Chondrocyte (in vitro differentiated cells): ENCODE measurements around the gene KLHL21. TPM values are rescaled to one million over a fixed set of nuclear protein-coding genes. Genes with fewer than 3 reads are reported as not detected.

Source experiments
- DNase-seq: peaks from one replicate; pipeline ENCODE4 v3.0.0; 2021; ENCODE audit warnings: mixed read lengths, low spot score
- H3K27ac Mint-ChIP-seq: one replicate; pipeline ENCODE4 v1.8.0; 2021; ENCODE audit warnings: mild to moderate bottlenecking, moderate library complexity, mixed read lengths; ENCODE audit not compliant: unreplicated experiment
- H3K27me3 Mint-ChIP-seq: 2 replicates; pipeline ENCODE4 v1.8.0; 2021; ENCODE audit warnings: low read depth, mixed read lengths
- H3K36me3 Mint-ChIP-seq: 2 replicates; pipeline ENCODE4 v1.8.0; 2021; ENCODE audit warnings: low read depth, mixed read lengths
- H3K4me1 Mint-ChIP-seq: 2 replicates; pipeline ENCODE4 v1.8.0; 2021; ENCODE audit warnings: low read depth, mild to moderate bottlenecking, mixed read lengths
- H3K4me3 Mint-ChIP-seq: one replicate; pipeline ENCODE4 v1.8.0; 2021; ENCODE audit warnings: mild to moderate bottlenecking, moderate library complexity, mixed read lengths; ENCODE audit not compliant: unreplicated experiment
- H3K9me3 Mint-ChIP-seq: 2 replicates; pipeline ENCODE4 v1.8.0; 2021; ENCODE audit warnings: low read depth, mixed read lengths
- total RNA-seq: library from RNA; stranded (reverse); gene quantifications from 3 replicates; pipeline ENCODE4 v1.2.1, GENCODE V29; 2021
- TF ChIP-seq, protein P1 (sequence below): fragments of 200-600 bp; sonication (generic); IDR thresholded peaks from 2 replicates; pipeline ENCODE4 v1.5.0; 2021; ENCODE audit warnings: antibody characterized with exemption, mild to moderate bottlenecking, moderate library complexity

Gene KLHL21
- total RNA-seq, 1 donor from 2014 or later = 39.6 TPM

- H3K27me3 Mint-ChIP-seq = no peaks in the 10 kb centered on the region
- DNase-seq = no peak
- peaks cover 21% of the 10 kb centered on the region for H3K36me3 Mint-ChIP-seq
Observed at GRCh38 chr1:6593810-6594209, 8.9 kb downstream of the KLHL21 start.

GRCh38 chr1:6592865-6593593 is 9.6 kb downstream of the KLHL21 start:
- peaks cover 21% of the 10 kb centered on the region for H3K36me3 Mint-ChIP-seq
- DNase-seq = no peak
- TF ChIP-seq, protein P1, sequence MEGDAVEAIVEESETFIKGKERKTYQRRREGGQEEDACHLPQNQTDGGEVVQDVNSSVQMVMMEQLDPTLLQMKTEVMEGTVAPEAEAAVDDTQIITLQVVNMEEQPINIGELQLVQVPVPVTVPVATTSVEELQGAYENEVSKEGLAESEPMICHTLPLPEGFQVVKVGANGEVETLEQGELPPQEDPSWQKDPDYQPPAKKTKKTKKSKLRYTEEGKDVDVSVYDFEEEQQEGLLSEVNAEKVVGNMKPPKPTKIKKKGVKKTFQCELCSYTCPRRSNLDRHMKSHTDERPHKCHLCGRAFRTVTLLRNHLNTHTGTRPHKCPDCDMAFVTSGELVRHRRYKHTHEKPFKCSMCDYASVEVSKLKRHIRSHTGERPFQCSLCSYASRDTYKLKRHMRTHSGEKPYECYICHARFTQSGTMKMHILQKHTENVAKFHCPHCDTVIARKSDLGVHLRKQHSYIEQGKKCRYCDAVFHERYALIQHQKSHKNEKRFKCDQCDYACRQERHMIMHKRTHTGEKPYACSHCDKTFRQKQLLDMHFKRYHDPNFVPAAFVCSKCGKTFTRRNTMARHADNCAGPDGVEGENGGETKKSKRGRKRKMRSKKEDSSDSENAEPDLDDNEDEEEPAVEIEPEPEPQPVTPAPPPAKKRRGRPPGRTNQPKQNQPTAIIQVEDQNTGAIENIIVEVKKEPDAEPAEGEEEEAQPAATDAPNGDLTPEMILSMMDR = no peak

More at GRCh38 chr1:6593810-6594209, 8.9 kb downstream of the KLHL21 start:
- TF ChIP-seq, protein P1 = no peak
- Mint-ChIP-seq H3K27ac (no peak overlapping the region), H3K9me3 (no peaks in the 10 kb centered on the region), H3K4me3 (no peak overlapping the region), H3K4me1 (peaks cover 9% of the 10 kb centered on the region)

DNA sequence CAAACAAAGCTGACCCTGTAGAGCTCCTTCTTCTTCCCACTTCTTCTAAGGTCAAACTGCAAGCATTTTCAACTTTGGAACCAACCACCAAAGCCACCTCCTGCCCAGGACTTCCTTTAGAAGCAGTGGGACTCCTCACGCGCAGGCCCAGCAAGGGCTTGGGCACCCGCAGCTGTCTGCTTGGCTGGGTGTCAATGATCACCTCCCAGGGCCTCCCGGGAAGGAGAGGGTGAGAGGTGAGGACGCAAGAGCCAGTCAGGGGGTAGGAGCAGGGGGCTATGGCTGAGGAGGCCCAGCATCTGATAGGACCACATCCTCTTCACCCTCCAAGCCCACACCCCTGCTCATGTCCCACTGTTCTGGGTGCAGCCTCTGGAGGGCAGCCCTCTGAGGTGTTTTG is 10.2 kb downstream of the KLHL21 start:
- TF ChIP-seq, protein P1 = no peak
- Mint-ChIP-seq H3K9me3 (no peaks in the 10 kb centered on the region), H3K4me3 (no peak overlapping the region), H3K27ac (no peak overlapping the region), H3K36me3 (peaks cover 21% of the 10 kb centered on the region), H3K27me3 (no peaks in the 10 kb centered on the region), H3K4me1 (peaks cover 8% of the 10 kb centered on the region)
- DNase-seq = no peak

More at GRCh38 chr1:6592865-6593593, 9.6 kb downstream of the KLHL21 start:
- peaks cover 8% of the 10 kb centered on the region for H3K4me1 Mint-ChIP-seq
- no peaks in the 10 kb centered on the region for H3K27me3 Mint-ChIP-seq
- no peak overlapping the region for H3K27ac Mint-ChIP-seq
- no peaks in the 10 kb centered on the region for H3K9me3 Mint-ChIP-seq
- H3K4me3 Mint-ChIP-seq = no peak overlapping the region

DNA sequence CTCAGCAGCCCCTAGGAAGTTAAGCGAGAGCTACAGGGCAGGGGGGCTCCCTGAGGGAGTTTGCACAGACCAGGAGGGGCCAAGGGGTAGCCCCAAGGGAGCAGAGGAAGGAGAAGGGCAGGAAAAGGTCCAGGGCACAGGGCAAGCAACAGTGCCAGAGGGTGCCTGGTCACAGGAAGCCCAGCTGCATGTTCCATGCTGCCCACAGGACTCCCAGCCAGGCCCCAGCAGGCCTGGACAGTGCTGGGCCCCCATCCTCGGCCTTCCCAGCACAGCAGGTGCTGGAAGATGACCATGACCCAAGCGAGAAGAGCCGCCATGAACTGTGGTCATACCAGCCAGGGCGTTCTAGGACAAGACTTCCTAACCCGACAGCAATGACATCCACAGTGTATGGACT is 11.0 kb downstream of the KLHL21 start:
- no peaks in the 10 kb centered on the region for H3K9me3 Mint-ChIP-seq
- peaks cover 8% of the 10 kb centered on the region for H3K4me1 Mint-ChIP-seq
- no peak overlapping the region for H3K27ac Mint-ChIP-seq
- no peaks in the 10 kb centered on the region for H3K27me3 Mint-ChIP-seq
- TF ChIP-seq, protein P1 = no peak
- peaks cover 20% of the 10 kb centered on the region for H3K36me3 Mint-ChIP-seq
- DNase-seq = no peak
- H3K4me3 Mint-ChIP-seq = no peak overlapping the region

DNA sequence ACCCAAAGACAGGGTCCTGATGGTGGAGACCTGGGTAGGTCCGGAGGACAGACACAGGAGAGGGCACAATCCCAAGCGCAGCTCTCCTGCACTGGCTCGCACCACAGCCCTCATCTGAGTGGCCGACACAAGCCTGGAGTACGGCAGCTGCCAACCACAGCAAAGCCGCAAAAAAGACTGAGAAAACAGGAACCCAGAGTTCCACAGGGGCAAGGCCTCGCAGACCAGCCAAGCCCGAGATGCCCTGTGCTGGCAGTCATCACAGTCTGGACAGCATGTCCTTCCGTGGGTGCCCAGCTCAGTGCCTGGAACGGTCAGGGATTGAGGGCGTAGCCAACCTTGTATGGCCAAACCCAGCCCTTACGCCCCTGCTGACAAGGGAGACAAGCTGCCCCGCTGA is 11.4 kb downstream of the KLHL21 start:
- Mint-ChIP-seq H3K27me3 (no peaks in the 10 kb centered on the region), H3K4me1 (peaks cover 4% of the 10 kb centered on the region), H3K36me3 (peaks cover 17% of the 10 kb centered on the region), H3K4me3 (no peak overlapping the region), H3K27ac (no peak overlapping the region), H3K9me3 (no peaks in the 10 kb centered on the region)
- DNase-seq = no peak
- TF ChIP-seq, protein P1 = no peak
